C4-2B (cell line): Measurements from ENCODE around the gene HHLA2.

ENCODE experiments used
- ZFX ChIP-seq: fragments of 450-650 bp; IDR thresholded peaks from 2 replicates; pipeline ENCODE4 v1.6.1; 2017
- TF ChIP-seq, protein P1 (sequence below): fragments of 450-650 bp; conservative IDR thresholded peaks from 2 replicates; pipeline ENCODE4 v1.5.1; 2017; ENCODE audit warnings: mild to moderate bottlenecking

GRCh38 chr3:108251265-108251664 is 45.1 kb upstream of the HHLA2 start:
- TF ChIP-seq, protein P1, sequence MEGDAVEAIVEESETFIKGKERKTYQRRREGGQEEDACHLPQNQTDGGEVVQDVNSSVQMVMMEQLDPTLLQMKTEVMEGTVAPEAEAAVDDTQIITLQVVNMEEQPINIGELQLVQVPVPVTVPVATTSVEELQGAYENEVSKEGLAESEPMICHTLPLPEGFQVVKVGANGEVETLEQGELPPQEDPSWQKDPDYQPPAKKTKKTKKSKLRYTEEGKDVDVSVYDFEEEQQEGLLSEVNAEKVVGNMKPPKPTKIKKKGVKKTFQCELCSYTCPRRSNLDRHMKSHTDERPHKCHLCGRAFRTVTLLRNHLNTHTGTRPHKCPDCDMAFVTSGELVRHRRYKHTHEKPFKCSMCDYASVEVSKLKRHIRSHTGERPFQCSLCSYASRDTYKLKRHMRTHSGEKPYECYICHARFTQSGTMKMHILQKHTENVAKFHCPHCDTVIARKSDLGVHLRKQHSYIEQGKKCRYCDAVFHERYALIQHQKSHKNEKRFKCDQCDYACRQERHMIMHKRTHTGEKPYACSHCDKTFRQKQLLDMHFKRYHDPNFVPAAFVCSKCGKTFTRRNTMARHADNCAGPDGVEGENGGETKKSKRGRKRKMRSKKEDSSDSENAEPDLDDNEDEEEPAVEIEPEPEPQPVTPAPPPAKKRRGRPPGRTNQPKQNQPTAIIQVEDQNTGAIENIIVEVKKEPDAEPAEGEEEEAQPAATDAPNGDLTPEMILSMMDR = no peak
- no peak for TF ChIP-seq ZFX
